Endodermal cell (in vitro differentiated cells): ENCODE data around the gene CDKN1A. TPM values are rescaled to one million over a fixed set of nuclear protein-coding genes. Genes with fewer than 3 reads are reported as not detected.
"Not testable (repeated sequence)": the region's sequence is repeated elsewhere in the genome, so short reads cannot be mapped to it uniquely, and the experiment has no call there.

Experiments used
- DNase-seq: peaks from one replicate; pipeline ENCODE4 v3.0.0-alpha.2; 2017
- H3K27ac ChIP-seq: 2 replicates; pipeline ENCODE4 v1.5.1; 2013; ENCODE audit warnings: mild to moderate bottlenecking, low read depth, low read length, moderate library complexity
- H3K27me3 ChIP-seq: 2 replicates; pipeline ENCODE4 v1.6.1; 2013; ENCODE audit warnings: mild to moderate bottlenecking, low read length, moderate library complexity; ENCODE audit not compliant: insufficient read depth, control insufficient read depth, poor library complexity, severe bottlenecking
- H3K36me3 ChIP-seq: 2 replicates; pipeline ENCODE4 v1.7.0; 2013; ENCODE audit warnings: mild to moderate bottlenecking, low read length, moderate library complexity; ENCODE audit not compliant: control insufficient read depth, insufficient read depth
- H3K4me1 ChIP-seq: one replicate; pipeline ENCODE4 v1.7.0; 2013; ENCODE audit warnings: low read length; ENCODE audit not compliant: control insufficient read depth, insufficient read depth
- H3K4me3 ChIP-seq: 2 replicates; pipeline ENCODE4 v1.5.1; 2013; ENCODE audit warnings: mild to moderate bottlenecking, low read length, moderate library complexity
- H3K9ac ChIP-seq: 2 replicates; pipeline ENCODE4 v1.6.1; 2013; ENCODE audit warnings: mild to moderate bottlenecking, low read length, moderate library complexity; ENCODE audit not compliant: poor library complexity, severe bottlenecking; ENCODE audit errors: extremely low read depth
- H3K9me3 ChIP-seq: 2 replicates; pipeline ENCODE4 v1.6.1; 2013; ENCODE audit warnings: mild to moderate bottlenecking, low read length, moderate library complexity; ENCODE audit not compliant: control insufficient read depth
- H3K27ac Mint-ChIP-seq: 2 replicates; pipeline ENCODE4 v1.8.0; 2020; ENCODE audit warnings: mixed read lengths
- H3K27me3 Mint-ChIP-seq: 2 replicates; pipeline ENCODE4 v1.8.0; 2021; ENCODE audit warnings: mild to moderate bottlenecking, mixed read lengths; ENCODE audit not compliant: insufficient read depth
- H3K36me3 Mint-ChIP-seq: 2 replicates; pipeline ENCODE4 v1.8.0; 2020; ENCODE audit warnings: low read depth, mixed read lengths
- H3K4me1 Mint-ChIP-seq: 2 replicates; pipeline ENCODE4 v1.8.0; 2020; ENCODE audit warnings: mixed read lengths
- H3K4me3 Mint-ChIP-seq: 2 replicates; pipeline ENCODE4 v1.8.0; 2020; ENCODE audit warnings: mild to moderate bottlenecking, moderate library complexity, mixed read lengths
- H3K9me3 Mint-ChIP-seq: 2 replicates; pipeline ENCODE4 v1.8.0; 2020; ENCODE audit warnings: mild to moderate bottlenecking, mixed read lengths
- WGBS, 2 experiments: methylation state at CpG; one replicate each; pipeline versions ENCODE4 v1.1.5 to v1.1.7; 2013; ENCODE audit warnings: missing lambda C conversion rate in 2 of 2, mixed read lengths in 1 of 2; ENCODE audit not compliant: insufficient coverage in 1 of 2, insufficient read length in 1 of 2; 5-methylcytosine and 5-hydroxymethylcytosine counted together
- total RNA-seq, 2 donors: library from RNA; stranded (reverse); fragmentation: NEBNext Ultra II Directional in 1 of 2; extraction: Animal tissue kit (Norgen Biotek cat#: 25700) in 1 of 2; gene quantifications; 2 replicates in 1 of 2; 3 replicates in 1 of 2; pipeline ENCODE4 v1.2.1, GENCODE V29; 2021
- TF ChIP-seq, protein P1 (sequence below): fragments of 200-600 bp; sonication (generic); conservative IDR thresholded peaks from 2 replicates; pipeline ENCODE4 v1.5.0; 2021; ENCODE audit warnings: antibody characterized with exemption, mild to moderate bottlenecking

Gene CDKN1A
- total RNA-seq, 2 donors from 2014 or later, result 1.9 to 3.7 TPM

DNA sequence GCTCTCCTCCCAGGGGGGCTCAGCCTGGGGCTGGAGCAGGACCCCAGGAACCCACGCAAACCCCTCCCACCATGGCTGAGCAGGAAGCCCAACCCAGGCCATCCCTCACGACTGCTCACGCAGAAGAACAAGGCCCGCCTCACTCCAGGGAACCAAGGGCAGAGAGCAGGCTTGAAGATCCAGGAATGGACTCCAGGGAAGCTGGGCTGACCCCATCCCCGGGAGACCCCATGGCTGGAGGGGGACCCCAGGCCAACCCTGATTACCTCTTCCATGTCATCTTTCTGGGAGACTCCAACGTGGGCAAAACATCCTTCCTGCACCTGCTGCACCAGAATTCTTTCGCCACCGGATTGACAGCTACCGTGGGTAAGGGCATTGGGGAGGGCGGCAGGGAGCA lies 43.9 kb downstream of the CDKN1A start:
- H3K9ac ChIP-seq, result no peak overlapping the region
- no peaks in the 10 kb centered on the region for H3K4me1 ChIP-seq
- H3K27ac Mint-ChIP-seq, result no peak overlapping the region
- no peak for DNase-seq
- H3K9me3 Mint-ChIP-seq, result no peaks in the 10 kb centered on the region
- peaks cover 1% of the 10 kb centered on the region for H3K4me1 Mint-ChIP-seq
- H3K9me3 ChIP-seq, result no peaks in the 10 kb centered on the region
- no peak overlapping the region for H3K27ac ChIP-seq
- H3K36me3 ChIP-seq, result no peaks in the 10 kb centered on the region
- no peaks in the 10 kb centered on the region for H3K27me3 Mint-ChIP-seq
- 91 to 94% methylated on average over 9 to 10 of the region's 10 CpGs for WGBS, 2 experiments
- no peaks in the 10 kb centered on the region for H3K36me3 Mint-ChIP-seq
- TF ChIP-seq, protein P1, sequence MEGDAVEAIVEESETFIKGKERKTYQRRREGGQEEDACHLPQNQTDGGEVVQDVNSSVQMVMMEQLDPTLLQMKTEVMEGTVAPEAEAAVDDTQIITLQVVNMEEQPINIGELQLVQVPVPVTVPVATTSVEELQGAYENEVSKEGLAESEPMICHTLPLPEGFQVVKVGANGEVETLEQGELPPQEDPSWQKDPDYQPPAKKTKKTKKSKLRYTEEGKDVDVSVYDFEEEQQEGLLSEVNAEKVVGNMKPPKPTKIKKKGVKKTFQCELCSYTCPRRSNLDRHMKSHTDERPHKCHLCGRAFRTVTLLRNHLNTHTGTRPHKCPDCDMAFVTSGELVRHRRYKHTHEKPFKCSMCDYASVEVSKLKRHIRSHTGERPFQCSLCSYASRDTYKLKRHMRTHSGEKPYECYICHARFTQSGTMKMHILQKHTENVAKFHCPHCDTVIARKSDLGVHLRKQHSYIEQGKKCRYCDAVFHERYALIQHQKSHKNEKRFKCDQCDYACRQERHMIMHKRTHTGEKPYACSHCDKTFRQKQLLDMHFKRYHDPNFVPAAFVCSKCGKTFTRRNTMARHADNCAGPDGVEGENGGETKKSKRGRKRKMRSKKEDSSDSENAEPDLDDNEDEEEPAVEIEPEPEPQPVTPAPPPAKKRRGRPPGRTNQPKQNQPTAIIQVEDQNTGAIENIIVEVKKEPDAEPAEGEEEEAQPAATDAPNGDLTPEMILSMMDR, result no peak
- H3K4me3 Mint-ChIP-seq, result no peak overlapping the region
- H3K4me3 ChIP-seq, result no peak overlapping the region
- H3K27me3 ChIP-seq, result no peaks in the 10 kb centered on the region

DNA sequence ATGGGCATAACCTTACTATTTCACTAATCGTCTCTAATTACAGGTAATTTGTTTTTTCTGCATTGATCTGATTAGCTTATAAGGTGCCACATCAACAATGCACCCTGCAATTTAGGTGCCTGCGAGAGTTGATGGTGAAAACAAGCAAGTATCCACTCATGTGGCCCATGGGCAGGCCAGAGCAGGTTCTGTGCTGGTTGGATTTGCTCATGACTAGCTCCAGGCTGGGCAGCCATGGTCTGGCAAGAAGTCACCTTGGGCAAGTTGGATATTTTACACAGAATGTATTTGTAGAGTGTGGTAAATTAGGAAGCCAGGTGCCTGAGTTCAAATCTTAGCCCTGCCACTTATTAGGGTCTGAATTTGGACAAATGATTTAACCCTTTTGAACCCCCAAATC lies 44.4 kb downstream of the CDKN1A start:
- Mint-ChIP-seq H3K36me3 (no peaks in the 10 kb centered on the region), H3K27me3 (no peaks in the 10 kb centered on the region), H3K9me3 (no peaks in the 10 kb centered on the region), H3K4me1 (peaks cover 1% of the 10 kb centered on the region), H3K27ac (no peak overlapping the region), H3K4me3 (no peak overlapping the region)
- Histone ChIP-seq H3K36me3 (no peaks in the 10 kb centered on the region), H3K27ac (no peak overlapping the region), H3K4me3 (no peak overlapping the region), H3K9ac (no peak overlapping the region), H3K4me1 (no peaks in the 10 kb centered on the region), H3K9me3 (no peaks in the 10 kb centered on the region), H3K27me3 (no peaks in the 10 kb centered on the region)
- WGBS, 2 experiments, result 89 to 95% methylated on average over 2 of the region's 2 CpGs
- DNase-seq, result no peak
- TF ChIP-seq, protein P1, result no peak

DNA sequence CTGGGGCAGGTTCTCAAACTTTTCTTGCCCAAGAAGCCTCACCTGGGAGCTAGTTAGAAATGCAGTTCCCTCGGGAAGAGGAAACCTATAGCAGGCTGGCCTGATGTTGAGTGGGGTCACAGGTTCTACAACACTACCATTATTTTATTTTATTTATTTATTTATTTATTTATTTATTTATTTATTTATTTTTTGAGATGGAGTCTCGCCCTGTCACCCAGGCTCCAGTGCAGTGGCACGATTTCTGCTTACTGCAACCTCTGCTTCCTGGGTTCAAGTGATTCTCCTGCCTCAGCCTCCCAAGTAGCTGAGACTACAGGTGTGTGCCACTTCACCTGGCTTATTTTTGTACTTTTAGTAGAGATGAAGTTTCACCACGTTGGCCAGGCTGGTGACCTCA lies 45.5 kb downstream of the CDKN1A start:
- not testable (repeated sequence) for H3K9me3 Mint-ChIP-seq, DNase-seq, H3K4me3 ChIP-seq, H3K27ac ChIP-seq, H3K36me3 ChIP-seq, H3K4me1 ChIP-seq, H3K27me3 Mint-ChIP-seq, H3K4me1 Mint-ChIP-seq, H3K4me3 Mint-ChIP-seq, H3K27ac Mint-ChIP-seq, H3K9me3 ChIP-seq, H3K9ac ChIP-seq, H3K36me3 Mint-ChIP-seq, H3K27me3 ChIP-seq
- WGBS, 2 experiments, result 79 to 89% methylated on average over 2 to 4 of the region's 4 CpGs
